ENCODE results near the gene CCL13.

The CCL13 gene

DNA sequence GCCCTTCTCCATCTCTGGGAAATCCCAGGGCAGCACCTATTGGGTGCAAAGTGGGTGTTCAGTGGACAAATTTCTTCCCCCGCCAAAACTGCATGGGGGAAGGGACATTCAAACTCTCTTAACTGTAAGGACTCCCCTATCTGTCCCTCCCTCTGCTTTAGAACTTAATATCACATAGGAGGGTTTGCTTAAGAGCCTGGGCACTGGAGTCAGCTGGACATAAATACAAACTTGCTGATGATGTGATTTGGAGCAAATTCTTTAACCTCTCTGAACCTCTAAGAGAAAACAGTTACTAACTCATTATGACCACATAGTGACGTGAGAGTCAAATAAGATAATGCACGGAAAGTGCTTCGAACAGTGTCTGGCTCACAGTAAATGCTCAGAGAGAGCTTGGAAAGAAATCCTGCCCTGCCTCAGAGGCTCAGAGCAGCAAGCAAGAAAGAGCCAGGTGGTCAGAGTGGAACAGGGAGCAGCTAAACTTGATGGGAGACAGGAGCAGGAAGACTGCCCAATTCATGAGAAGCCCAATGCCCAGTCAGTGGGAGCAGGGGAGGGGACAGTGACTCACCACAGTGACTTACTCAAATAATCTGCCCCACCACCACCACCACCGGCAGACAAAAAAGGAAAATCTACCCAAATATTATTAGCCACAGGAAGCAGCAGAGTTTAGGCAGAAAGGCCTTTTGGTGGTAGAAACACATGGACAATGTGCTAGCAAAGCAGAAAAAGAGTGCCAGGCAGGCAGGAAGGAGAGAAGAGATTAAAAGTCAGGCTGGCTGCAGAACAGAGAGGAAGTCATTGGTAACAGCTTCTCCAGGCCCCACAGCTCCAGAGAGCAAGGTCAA, 30.6 kb downstream of the CCL13 start:
- no peak for DNase-seq

GRCh38 chr17:34387566-34387965, 31.3 kb downstream of the CCL13 start:
- no peak for DNase-seq

DNA sequence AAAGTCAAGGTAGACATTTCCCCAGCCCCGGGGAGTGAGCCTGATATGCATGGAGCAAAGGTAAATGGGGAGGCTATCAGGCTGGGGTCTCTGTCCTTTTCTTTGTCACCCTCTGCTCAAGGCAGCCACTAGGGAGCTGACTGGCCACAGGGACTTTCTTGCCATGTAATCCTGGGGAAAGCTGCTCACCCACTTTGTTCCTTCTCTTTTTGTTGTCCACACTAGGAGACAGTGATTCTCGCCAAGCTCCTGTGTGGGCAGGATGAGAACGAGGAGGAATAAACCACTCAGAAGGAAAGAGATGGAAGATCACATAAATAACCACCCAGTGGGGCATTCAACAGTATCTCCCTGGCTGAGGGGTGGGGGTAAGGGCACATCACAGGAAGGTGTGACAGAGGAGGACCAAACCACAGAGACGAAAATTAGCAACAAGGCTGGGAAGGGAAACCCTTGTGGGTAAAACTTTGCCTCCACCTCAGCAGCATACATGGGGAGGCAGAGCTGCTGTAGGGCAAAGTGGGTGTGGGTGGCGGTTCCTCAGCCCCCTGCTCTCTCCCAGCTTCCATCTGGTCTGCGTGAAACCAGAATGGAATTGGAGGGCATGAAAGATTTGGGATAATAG, 33.0 kb downstream of the CCL13 start:
- DNase-seq: no peak

DNA sequence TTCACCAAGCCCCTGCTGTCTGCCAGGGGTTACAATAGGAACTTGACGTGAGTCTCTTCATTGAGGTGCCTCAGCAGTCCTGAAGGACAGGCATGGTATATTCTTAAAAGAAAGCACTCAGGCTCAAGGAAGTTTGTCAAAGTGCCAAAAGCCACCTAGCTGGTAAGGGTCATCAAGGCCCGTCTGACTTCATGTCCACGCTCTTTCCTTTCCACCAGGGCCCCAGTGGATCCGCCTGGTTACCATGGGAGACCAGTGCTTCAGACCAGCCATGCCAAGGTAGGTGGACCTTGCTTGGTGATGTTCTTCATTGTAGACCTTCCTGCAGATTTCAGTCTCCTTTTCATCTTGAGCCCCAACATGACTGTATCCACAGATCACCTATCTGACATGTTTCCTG, 34.4 kb downstream of the CCL13 start:
- no peak for DNase-seq

GRCh38 chr17:34391241-34391640, 35.0 kb downstream of the CCL13 start:
- no peak for DNase-seq

- DNase-seq: no peak
These were observed 37.1 kb downstream of the CCL13 start for GRCh38 chr17:34393401-34393800.

- no peak for DNase-seq
These were observed 41.0 kb downstream of the CCL13 start for GRCh38 chr17:34397265-34397664.

DNA sequence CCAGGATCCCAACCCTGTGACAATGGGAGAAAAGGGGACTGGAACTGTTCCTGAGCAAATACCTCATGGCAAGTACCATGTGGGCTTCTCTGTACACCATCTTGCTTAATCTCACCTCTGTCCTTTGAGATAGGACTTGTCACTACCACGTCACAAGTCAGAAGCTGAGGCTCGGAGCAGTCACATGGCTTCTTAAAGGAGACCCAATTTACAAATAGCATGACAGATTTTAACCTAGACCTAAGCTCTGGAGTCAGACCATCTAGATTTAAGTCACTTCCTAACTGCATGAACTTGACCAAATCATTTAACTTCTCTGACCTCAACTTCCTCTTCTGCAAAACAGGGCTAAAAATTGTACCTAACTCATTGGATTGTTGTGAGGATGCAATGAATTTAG, 42.7 kb downstream of the CCL13 start:
- no peak for DNase-seq

DNA sequence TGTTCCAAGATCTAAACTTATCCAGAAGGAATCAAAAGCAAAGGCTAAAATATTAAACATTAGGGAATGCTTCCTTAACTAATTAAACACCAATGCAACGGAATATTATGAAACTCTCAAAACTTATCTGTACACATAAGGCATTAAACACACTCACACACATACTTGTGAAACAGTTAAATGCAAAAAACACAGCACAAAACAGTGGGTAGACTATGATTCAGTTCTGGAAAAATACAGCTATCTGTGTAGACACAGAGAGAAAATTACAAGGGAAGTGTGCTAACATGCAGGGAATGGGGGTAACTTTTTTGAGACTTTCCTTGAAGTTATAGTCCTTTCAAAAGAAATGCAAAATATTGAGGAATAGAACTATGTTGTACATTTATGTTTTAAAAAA, 43.4 kb downstream of the CCL13 start:
- DNase-seq: no peak

- no peak for DNase-seq
These were observed 44.1 kb downstream of the CCL13 start for GRCh38 chr17:34400301-34400931.

- no peak for DNase-seq
These were observed 44.9 kb downstream of the CCL13 start for GRCh38 chr17:34401165-34401564.

- DNase-seq: no peak
These were observed 46.7 kb downstream of the CCL13 start for GRCh38 chr17:34403006-34403405.

GRCh38 chr17:34406226-34406625, 49.9 kb downstream of the CCL13 start:
- DNase-seq: no peak
